HG03108 (cell line): ENCODE data around the gene LPCAT1.

ENCODE experiments used
- ATAC-seq: cut with Tn5 transposase; IDR thresholded peaks from one replicate; pipeline ENCODE4 v1.9.1; 2021; ENCODE audit warnings: moderate library complexity; ENCODE audit not compliant: unreplicated experiment

LPCAT1 gene

GRCh38 chr5:1555011-1555807 lies 31.4 kb upstream of the LPCAT1 start:
- no peak for ATAC-seq

- ATAC-seq: no peak
Measured at GRCh38 chr5:1554410-1554967, 30.7 kb upstream of the LPCAT1 start.

GRCh38 chr5:1553539-1554409 lies 30.0 kb upstream of the LPCAT1 start:
- no peak for ATAC-seq

GRCh38 chr5:1552521-1553255 lies 28.9 kb upstream of the LPCAT1 start:
- ATAC-seq: no peak

GRCh38 chr5:1551426-1552301 lies 27.9 kb upstream of the LPCAT1 start:
- ATAC-seq: no peak

- no peak for ATAC-seq
Measured at GRCh38 chr5:1550287-1551076, 26.7 kb upstream of the LPCAT1 start.

GRCh38 chr5:1549475-1550030 lies 25.8 kb upstream of the LPCAT1 start:
- ATAC-seq: no peak

- no peak for ATAC-seq
Measured at GRCh38 chr5:1548702-1549474, 25.1 kb upstream of the LPCAT1 start.

GRCh38 chr5:1547655-1548054 lies 23.9 kb upstream of the LPCAT1 start:
- no peak for ATAC-seq

GRCh38 chr5:1547236-1547635 lies 23.5 kb upstream of the LPCAT1 start:
- ATAC-seq: no peak

GRCh38 chr5:1546556-1546955 lies 22.8 kb upstream of the LPCAT1 start:
- ATAC-seq: no peak

- ATAC-seq: no peak
Measured at GRCh38 chr5:1545805-1546355, 22.1 kb upstream of the LPCAT1 start.

GRCh38 chr5:1545126-1545804 lies 21.5 kb upstream of the LPCAT1 start:
- no peak for ATAC-seq

GRCh38 chr5:1544294-1544961 lies 20.7 kb upstream of the LPCAT1 start:
- ATAC-seq: no peak

- no peak for ATAC-seq
Measured at GRCh38 chr5:1543398-1544293, 19.9 kb upstream of the LPCAT1 start.

- no peak for ATAC-seq
Measured at GRCh38 chr5:1542781-1543180, 19.0 kb upstream of the LPCAT1 start.
